HepG2 (cell line): ENCODE results near the gene TIAM2. TPM values are rescaled to one million over a fixed set of nuclear protein-coding genes. Genes with fewer than 3 reads are reported as not detected.

ENCODE experiments used
- HNRNPH1 ChIP-seq: fragments of 200-400 bp; formaldehyde crosslinking; optimal IDR thresholded peaks from 2 replicates; pipeline ENCODE3; 2017; ENCODE audit warnings: mild to moderate bottlenecking, low read depth, low read length
- ZNF318 ChIP-seq: sonication (generic); formaldehyde crosslinking; IDR thresholded peaks from 2 replicates; pipeline ENCODE4 v1.4.0; 2020; ENCODE audit warnings: mild to moderate bottlenecking, missing genetic modification reagents
- ZNF619 ChIP-seq: sonication (generic); formaldehyde crosslinking; IDR thresholded peaks from 2 replicates; pipeline ENCODE4 v1.4.0; 2020; ENCODE audit warnings: mild to moderate bottlenecking, missing genetic modification reagents
- ZNF740 ChIP-seq: sonication (generic); formaldehyde crosslinking; IDR thresholded peaks from 2 replicates; pipeline ENCODE4 v1.4.0; 2020; ENCODE audit warnings: missing genetic modification reagents
- polyA plus RNA-seq, 8 experiments: library from polyadenylated mRNA; depleted of rRNA in 3 of 8; stranded (reverse) in 7 of 8; unstranded in 1 of 8; fragments of >200 nt; fragmentation: Illumina TruSeq in 4 of 8; extraction: Trizol in 4 of 8; gene quantifications; 2 replicates each; pipeline versions ENCODE4 v1.2.1 to v1.2.3, GENCODE V29; 2011 to 2016; ENCODE audit warnings: low read depth in 4 of 8, missing spikeins in 1 of 8, mixed read lengths in 1 of 8; ENCODE audit not compliant: insufficient read depth in 1 of 8
- total RNA-seq, 5 experiments: library from RNA; depleted of rRNA; stranded (reverse); fragments of >200 nt; fragmentation: Illumina TruSeq; extraction: Trizol; gene quantifications; 2 replicates each; pipeline ENCODE4 v1.2.3, GENCODE V29; 2016; ENCODE audit warnings: low read depth in 1 of 5
- TF ChIP-seq, protein P1 (sequence below): sonication (generic); formaldehyde crosslinking; IDR thresholded peaks from 2 replicates; pipeline ENCODE4 v1.5.0; 2020; ENCODE audit warnings: mild to moderate bottlenecking, low read depth, missing genetic modification reagents, borderline replicate concordance

Gene TIAM2
- total and polyA plus RNA-seq, 2 of the 13 experiments (the other 11 are each of a cell fraction or from before 2014, with no cell fraction given): 4.1 to 4.5 TPM

- TF ChIP-seq ZNF318 (no peak), ZNF619 (CRISPR knock-in tag) (no peak), ZNF740 (CRISPR knock-in tag) (no peak), HNRNPH1 (no peak)
- TF ChIP-seq, protein P1, sequence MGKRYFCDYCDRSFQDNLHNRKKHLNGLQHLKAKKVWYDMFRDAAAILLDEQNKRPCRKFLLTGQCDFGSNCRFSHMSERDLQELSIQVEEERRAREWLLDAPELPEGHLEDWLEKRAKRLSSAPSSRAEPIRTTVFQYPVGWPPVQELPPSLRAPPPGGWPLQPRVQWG (CRISPR knock-in tag): no peak
- TF ChIP-seq, all 625 proteins: peak for 0
Observed at GRCh38 chr6:154953644-154954043, 41.5 kb upstream of the TIAM2 start (continued).
